Measurements from ENCODE around the gene IKZF3. TPM values are rescaled to one million over a fixed set of nuclear protein-coding genes. Genes with fewer than 3 reads are reported as not detected.

IKZF3 gene
- total and polyA plus RNA-seq, 2 donors from 2014 or later: 0.09 to 10.2 TPM

DNA sequence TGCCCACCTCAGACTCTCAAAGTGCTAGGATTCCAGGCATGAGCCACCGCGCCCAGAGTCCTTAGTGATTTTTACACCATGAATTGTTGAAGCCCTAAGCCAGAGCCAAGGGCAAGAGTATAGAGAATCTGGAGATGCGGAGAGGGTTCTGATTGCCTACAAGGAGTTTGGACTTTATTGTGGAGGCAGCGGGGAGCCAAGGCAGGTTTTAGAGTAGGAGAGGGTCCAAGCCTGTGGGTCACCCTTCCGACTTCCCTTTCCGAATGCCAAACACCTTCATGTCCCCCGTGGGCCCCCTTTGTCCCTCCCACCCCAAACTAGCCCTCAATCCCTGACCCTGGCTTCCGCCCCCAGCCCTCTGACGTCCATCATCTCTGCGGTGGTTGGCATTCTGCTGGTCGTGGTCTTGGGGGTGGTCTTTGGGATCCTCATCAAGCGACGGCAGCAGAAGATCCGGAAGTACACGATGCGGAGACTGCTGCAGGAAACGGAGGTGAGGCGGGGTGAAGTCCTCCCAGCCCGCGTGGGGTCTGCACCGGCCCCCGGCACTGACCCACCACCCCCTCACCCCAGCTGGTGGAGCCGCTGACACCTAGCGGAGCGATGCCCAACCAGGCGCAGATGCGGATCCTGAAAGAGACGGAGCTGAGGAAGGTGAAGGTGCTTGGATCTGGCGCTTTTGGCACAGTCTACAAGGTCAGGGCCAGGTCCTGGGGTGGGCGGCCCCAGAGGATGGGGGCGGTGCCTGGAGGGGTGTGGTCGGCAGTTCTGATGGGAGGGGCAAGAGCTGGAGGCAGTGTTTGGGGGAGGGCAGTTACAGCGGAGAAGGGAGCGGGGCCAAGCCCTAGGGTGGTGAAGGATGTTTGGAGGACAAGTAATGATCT lies 140.9 kb downstream of the IKZF3 start:
- Histone ChIP-seq H3K27ac (ENCODE audit: low read depth in 2 of 2, low read length in 2 of 2) (no peak overlapping the region), H3K4me3 (ENCODE audit: low read length in 3 of 3) (no peak overlapping the region), H3K4me1 (ENCODE audit: control insufficient read depth in 2 of 3, insufficient read depth in 2 of 3, low read depth in 1 of 3, low read length in 3 of 3) (peaks cover 0 to 5% (median 0%) of the 10 kb centered on the region in 3 donors), H3K36me3 (ENCODE audit: control insufficient read depth in 2 of 3, insufficient read depth in 3 of 3, low read length in 3 of 3) (peaks cover 2 to 59% (median 20%) of the 10 kb centered on the region in 3 donors), H3K27me3 (ENCODE audit: control insufficient read depth, insufficient read depth, low read length) (no peaks in the 10 kb centered on the region), H3K9ac (ENCODE audit: low read length in 3 of 3) (no peak overlapping the region), H3K9me3 (ENCODE audit: control insufficient read depth in 2 of 3, insufficient read depth in 1 of 3, low read length in 3 of 3) (no peaks in the 10 kb centered on the region)
- TF ChIP-seq, protein P1, sequence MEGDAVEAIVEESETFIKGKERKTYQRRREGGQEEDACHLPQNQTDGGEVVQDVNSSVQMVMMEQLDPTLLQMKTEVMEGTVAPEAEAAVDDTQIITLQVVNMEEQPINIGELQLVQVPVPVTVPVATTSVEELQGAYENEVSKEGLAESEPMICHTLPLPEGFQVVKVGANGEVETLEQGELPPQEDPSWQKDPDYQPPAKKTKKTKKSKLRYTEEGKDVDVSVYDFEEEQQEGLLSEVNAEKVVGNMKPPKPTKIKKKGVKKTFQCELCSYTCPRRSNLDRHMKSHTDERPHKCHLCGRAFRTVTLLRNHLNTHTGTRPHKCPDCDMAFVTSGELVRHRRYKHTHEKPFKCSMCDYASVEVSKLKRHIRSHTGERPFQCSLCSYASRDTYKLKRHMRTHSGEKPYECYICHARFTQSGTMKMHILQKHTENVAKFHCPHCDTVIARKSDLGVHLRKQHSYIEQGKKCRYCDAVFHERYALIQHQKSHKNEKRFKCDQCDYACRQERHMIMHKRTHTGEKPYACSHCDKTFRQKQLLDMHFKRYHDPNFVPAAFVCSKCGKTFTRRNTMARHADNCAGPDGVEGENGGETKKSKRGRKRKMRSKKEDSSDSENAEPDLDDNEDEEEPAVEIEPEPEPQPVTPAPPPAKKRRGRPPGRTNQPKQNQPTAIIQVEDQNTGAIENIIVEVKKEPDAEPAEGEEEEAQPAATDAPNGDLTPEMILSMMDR (IDR thresholded peaks at IDR 0.05; ENCODE audit: borderline replicate concordance, extremely low read depth, insufficient read depth): no peak
- FAIRE-seq (no peak), DNase-seq (no peak)
- intact Hi-C loops (cut with DNase I): no loop called here

DNA sequence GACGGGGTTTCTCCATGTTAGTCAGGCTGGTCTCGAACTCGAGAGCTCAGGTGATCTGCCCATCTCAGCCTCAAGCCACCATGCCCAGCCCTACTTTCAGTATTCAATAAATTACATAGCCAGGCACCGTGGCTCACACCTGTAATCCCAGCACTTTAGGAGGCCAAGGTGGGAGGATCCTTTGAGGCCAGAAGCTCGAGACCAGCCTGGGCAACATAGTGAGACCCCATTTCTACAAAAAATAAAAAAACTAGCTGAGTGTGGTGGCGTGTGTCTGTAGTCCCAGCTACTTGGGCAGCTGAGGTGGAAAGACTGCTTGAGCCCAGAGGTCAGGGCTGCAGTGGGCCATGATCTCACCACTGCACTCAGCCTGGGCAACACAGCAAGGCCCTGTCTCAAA lies 142.0 kb downstream of the IKZF3 start:
- Histone ChIP-seq H3K4me1 (ENCODE audit: control insufficient read depth in 2 of 3, insufficient read depth in 2 of 3, low read depth in 1 of 3, low read length in 3 of 3) (peaks cover 0 to 5% (median 0%) of the 10 kb centered on the region in 3 donors), H3K27ac (ENCODE audit: low read depth in 2 of 2, low read length in 2 of 2) (no peak overlapping the region), H3K4me3 (ENCODE audit: low read length in 3 of 3) (no peak overlapping the region), H3K9me3 (ENCODE audit: control insufficient read depth in 2 of 3, insufficient read depth in 1 of 3, low read length in 3 of 3) (no peaks in the 10 kb centered on the region), H3K9ac (ENCODE audit: low read length in 3 of 3) (no peak overlapping the region), H3K36me3 (ENCODE audit: control insufficient read depth in 2 of 3, insufficient read depth in 3 of 3, low read length in 3 of 3) (peaks cover 2 to 56% (median 18%) of the 10 kb centered on the region in 3 donors), H3K27me3 (ENCODE audit: control insufficient read depth, insufficient read depth, low read length) (no peaks in the 10 kb centered on the region)
- TF ChIP-seq, protein P1 (IDR thresholded peaks at IDR 0.05; ENCODE audit: borderline replicate concordance, extremely low read depth, insufficient read depth): no peak
- no peak for DNase-seq
- intact Hi-C loops (cut with DNase I): no loop called here
- no peak for FAIRE-seq

DNA sequence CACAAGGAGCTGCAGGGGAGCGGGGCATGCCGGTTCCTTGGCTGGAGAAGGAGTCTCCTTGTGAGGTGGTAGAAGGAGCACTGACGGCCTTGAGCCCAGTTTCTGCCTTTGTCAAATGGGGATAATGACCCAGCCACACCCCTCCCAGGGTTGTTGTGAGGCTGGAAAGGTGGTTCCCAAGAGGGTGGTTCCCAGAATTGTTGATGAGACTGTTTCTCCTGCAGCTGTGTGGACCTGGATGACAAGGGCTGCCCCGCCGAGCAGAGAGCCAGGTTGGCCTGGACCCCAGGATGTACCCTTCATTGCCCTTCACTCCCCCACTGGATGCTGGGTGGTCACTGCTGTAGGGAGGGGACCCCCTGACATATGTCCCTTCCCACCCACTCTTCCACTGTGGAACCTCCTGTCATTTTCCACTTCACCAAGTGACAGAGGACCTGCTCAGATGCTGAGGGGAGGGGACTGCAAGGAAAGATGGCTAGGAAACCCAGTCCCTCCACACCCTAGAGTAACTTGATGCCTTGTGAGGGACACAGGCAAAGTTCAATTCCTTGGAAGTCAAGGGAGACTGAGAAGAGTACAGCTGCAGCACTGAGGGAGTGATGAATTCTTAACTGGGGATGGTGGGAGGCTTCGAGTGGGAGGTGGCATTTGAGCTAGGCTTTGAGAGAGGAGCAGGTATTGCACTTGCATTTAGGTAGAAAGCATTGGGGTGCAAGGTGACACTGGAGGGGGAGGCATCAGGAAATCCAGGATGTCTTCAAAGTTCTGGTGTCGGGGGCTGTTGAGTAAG lies 144.4 kb downstream of the IKZF3 start:
- Histone ChIP-seq H3K36me3 (ENCODE audit: control insufficient read depth in 2 of 3, insufficient read depth in 3 of 3, low read length in 3 of 3) (peaks cover 2 to 59% (median 15%) of the 10 kb centered on the region in 3 donors), H3K27me3 (ENCODE audit: control insufficient read depth, insufficient read depth, low read length) (no peaks in the 10 kb centered on the region), H3K4me1 (ENCODE audit: control insufficient read depth in 2 of 3, insufficient read depth in 2 of 3, low read depth in 1 of 3, low read length in 3 of 3) (peaks cover 0 to 10% (median 0%) of the 10 kb centered on the region in 3 donors), H3K9ac (ENCODE audit: low read length in 3 of 3) (no peak overlapping the region), H3K27ac (ENCODE audit: low read depth in 2 of 2, low read length in 2 of 2) (no peak overlapping the region), H3K4me3 (ENCODE audit: low read length in 3 of 3) (no peak overlapping the region), H3K9me3 (ENCODE audit: control insufficient read depth in 2 of 3, insufficient read depth in 1 of 3, low read length in 3 of 3) (no peaks in the 10 kb centered on the region)
- TF ChIP-seq, protein P1 (IDR thresholded peaks at IDR 0.05; ENCODE audit: borderline replicate concordance, extremely low read depth, insufficient read depth): no peak
- no peak for FAIRE-seq
- peak in 3 of 5 donors; percentile 34 to 75 (median 71) for DNase-seq
- intact Hi-C loops (cut with DNase I): no loop called here

Data from kidney (tissue), 14 donors.